GM18861 (cell line): Measurements from ENCODE around the gene WNT3.

Experiments used
- ATAC-seq: cut with Tn5 transposase; IDR thresholded peaks from one replicate; pipeline ENCODE4 v1.9.1; 2021; ENCODE audit not compliant: unreplicated experiment

The WNT3 gene

DNA sequence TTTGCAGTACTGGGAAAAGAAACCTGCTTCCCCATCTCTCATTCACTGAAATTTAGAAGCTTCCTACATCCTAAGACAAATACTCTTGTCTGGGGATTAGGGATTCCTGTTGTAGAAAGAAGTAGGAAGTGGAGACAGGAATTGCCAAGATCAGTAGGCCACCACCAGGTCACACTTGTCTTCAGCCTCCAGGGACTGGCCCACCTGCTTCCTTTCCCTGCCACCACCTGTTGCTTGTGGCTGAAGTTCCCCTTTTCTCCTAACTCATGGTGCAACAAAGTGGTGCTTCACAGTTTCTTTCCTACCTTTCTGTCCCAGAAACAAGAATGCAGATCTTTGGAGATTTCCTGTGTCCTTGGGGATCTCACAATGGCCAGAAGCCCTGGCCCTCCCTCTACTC lies 82.4 kb downstream of the WNT3 start:
- ATAC-seq = no peak

DNA sequence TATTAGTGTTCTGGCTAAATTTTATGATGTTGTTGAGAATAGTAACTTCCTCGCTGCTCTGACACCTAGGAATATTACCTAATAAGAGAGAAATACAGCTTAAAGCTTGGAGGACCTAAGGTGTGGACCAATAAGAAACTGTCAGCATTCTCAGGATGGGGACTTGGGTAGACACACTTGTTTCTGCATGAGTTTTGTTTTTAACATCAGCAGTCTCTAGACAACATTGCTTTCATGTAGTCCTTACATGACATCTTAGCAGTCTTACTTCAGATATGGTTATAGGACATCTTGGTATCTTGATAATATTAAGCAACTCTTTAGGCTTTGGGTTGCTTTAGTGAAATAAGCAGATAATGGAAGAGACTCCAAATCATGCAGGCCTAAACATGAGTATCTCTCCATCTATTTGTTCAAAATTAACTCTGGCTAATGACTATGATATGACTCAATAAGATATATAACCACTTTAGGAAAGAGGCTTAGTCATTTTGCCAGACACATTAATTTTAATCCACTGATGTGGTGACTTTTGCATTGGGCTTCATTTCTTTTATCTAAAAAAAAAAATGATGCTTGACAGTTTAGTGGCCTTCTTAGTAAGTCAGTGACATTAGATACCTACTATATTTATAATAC lies 84.5 kb downstream of the WNT3 start:
- no peak for ATAC-seq

DNA sequence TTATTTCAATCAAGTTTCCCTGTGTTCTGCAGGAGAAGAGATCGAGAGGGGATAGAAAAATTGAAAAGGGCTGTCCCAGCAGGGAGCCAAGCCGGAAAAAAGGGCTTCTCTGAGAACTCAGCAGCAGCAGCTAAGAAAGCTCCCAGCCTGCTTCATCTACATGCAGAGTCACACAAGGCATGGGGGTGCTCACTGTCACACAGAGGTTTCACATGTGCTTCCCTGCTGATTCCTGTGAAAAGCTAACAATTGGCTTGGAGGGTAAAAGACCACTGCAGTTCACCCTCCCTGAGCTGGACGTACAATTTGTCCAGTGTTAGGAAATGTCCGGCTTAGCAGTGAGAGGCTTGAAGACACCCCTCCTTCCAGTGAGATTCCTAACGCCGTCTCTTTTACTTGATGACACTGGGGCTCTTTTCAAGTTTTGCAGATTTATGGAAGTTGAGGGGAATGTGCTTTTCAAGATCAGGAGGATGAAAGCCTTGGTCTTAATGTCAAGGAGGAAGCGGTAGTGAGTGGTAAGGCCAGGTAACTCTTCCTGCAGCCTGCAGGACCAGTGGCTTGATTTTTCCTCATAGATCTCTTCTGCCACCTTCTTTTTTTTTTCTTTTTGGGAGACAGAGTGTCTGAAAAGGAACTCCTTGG lies 85.6 kb downstream of the WNT3 start:
- ATAC-seq = no peak

DNA sequence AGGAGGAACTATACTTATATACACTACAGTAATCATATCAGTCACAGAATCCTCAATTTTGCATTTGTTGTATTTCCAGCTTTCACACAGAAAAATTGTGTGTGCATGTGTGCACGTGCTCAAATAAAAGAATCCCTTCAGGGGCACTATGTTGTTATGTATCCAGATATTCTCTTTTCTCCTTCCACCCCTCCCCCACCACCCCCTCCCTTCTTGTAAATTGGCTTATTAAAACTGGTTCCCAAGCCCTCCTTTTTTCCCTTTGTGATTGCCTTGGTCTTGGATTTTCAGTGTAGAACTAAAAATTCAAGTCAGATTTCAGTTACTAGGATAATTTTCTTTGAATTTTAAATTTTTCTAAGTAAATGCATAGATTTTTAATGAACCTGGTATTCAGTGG lies 86.3 kb downstream of the WNT3 start:
- ATAC-seq = no peak

DNA sequence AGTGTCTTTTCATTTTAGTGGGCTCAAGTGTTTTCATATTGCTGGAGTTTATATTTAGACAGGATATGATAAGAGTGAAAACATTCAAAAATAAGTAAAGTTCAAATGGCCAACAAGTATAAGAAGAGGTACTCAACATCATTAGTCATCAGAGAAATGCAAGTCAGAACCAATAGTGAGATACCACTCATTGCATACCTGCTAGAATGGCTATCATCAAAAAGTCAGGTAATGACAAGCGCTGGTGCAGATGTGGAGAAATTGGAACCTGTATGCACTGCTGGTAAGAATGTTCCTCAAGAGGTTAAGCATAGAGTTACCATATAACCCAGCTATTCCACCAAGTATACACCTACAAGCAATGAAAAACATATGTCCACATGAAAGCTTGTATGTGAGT lies 87.8 kb downstream of the WNT3 start:
- ATAC-seq = no peak

DNA sequence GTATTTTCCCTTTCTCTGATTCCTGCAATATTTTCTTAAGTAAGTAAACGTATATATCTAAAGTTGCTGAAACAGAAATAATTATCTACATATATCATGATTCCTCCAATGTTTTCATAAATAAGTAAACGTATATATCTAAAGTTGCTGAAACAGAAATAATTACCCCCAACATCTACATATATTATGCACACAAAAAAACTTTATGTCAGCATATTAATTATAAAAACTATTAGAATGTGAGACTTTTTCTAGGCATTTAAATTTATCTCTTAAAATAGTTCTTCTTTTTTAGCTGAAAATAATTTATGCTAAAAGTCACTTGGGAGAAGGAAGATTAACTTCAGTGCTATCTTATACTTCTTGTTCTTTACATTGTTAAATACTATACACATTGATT lies 88.5 kb downstream of the WNT3 start:
- no peak for ATAC-seq

DNA sequence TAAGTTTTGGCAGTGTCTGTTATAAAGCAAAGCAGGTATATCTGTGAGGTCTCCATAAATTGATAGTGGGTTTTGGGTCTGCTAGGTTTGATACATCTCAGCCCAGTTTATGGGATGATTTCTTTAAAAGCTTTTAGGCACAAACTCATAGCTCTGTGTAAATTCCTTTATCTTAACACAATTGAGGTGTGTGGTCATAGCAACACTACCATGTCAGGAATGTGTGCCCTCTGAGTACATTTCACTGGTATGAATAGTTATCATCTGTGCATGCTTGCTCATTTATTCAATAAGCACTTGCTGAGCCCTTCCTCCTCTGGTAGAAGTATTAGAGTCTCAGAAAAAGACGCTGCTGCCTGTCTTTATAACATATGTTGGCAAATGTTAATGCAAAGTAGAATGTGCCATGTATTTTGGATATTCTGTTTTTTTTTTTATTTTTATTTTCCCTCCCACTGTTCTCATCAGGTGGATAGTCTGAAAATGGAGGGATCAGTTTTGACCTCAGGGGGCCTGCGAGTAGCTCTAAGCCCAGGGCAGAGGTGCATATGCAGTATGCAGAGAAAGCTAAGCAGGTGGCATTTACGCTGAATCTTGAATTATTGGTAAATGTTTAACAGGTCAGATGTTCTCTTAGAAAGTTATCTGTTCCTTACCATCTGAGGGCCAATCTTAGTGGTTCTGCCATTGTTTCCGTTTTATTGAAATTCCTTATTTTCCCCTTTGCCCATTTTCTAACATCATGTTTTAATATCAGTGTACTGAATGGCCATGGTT lies 90.7 kb downstream of the WNT3 start:
- ATAC-seq = no peak

DNA sequence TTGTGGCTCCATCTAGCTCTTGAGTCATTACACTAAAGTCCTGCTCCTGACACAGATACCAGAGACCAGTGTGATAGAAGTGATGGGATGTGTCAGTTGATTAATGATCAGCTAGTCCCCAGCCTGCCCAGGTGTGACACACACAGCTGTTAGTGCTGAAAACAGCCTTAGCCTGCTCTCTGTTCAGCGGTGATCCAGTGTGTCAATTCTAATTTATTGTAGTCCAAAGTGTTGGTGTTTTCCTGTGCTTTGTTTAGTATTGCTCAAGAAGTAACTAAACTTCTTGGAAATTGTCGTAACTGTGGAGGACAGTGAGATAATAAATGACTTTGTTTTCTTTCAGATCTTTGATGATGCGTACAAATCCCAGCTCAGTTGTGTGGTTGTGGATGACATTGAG lies 92.3 kb downstream of the WNT3 start:
- ATAC-seq = no peak

DNA sequence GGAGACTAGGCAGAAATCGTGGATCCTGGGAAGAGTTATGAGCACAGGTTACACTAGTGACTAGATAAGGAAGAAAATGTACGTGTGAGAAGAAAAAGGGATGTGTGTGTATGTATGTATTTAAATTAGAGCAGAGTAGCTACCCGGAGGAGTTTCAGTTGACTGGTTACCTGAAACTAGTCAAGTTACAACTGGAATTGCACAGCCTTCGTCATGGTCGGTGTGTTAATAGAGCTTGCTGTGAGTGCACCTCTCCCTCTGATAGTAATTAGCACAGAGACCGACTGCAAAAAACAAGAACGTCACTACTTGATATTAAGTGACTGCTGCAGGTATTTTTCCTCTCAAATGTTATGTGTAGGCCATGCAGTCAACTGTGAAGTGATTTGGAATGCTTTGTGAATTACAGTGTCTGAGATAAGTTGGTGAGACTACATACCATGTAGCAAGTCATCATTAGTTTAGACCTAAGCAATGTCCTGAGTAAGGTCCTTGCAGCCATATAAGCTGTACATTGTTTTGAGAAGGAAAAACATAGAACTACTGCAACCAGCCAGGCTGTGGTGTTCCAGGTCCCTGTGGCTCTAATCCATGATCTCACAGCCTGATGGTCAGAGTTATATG lies 95.7 kb downstream of the WNT3 start:
- no peak for ATAC-seq

DNA sequence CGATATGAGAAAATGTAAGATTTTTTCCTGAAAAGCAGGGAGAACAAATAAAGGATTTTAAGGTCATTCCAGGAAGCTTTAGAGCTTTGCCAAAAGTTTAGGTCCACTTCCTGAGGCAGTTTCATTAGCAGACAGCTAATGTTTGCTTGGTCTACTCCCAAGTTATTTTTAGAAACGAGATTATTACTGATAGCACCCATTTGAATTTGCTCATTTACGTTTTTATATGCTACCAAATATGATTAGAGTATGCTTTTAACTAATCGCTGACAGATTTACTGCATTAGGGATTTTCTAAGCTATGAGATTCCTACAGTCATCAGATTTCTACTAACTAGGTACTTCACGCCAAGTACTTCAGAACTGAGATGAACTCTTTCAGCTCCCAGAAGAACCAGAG lies 98.1 kb downstream of the WNT3 start:
- ATAC-seq = no peak

DNA sequence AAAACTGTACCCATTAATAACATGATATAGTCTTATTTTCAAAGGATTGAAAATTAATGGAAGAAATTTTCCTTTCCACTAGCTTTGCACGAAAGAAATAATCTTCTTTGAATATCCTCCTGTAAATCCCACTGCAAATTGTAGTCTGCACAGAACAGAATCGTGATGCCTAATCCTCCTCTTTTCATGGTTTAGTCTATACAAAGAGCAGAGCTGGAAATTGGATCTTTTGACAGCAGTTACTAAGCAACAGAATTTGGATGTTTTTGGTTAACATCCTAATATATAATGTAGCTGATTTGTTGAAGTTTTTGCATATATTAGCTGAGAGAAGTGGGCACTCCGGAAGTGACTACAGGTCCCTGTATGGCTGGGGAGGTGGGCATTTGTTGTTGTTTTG lies 98.6 kb downstream of the WNT3 start:
- ATAC-seq = no peak

DNA sequence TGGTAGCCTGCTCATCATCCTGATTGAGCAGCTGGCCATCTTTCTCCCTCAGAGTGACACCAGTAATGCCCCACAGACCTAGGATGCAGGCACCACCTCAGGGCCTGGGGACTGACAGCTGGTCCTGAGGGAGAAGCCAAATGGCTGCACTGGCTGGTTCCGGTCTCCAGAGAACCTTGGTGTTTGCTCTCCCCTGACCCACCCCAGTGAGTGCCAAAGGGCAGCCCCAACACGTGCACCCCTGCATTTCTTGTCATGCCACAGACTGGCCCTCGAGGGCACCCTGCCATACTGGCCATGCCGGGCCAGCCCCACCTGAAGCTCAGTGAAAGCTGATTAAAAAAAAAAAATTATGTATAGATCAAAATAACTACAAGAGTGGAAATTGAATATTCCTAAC lies 100.5 kb downstream of the WNT3 start:
- ATAC-seq = no peak
